ENCODE data around the gene MED26.

Gene MED26

GRCh38 chr19:16572332-16573211, 55.4 kb downstream of the MED26 start, which contains the start of gene SLC35E1 (continued):
- TF ChIP-seq ZNF223 (tag by site-specific recombination; IDR thresholded peaks at IDR 0.05), result no peak
- no peak for TF ChIP-seq MEIS1 (CRISPR knock-in tag; IDR thresholded peaks at IDR 0.05; ENCODE audit: borderline replicate concordance)
- no peak for TF ChIP-seq ZNF549 (tag by site-specific recombination; IDR thresholded peaks at IDR 0.05)
- TF ChIP-seq ZNF830 (tag by site-specific recombination; IDR thresholded peaks at IDR 0.05; ENCODE audit: low read depth), result no peak
- no peak for TF ChIP-seq TSHZ1 (tag by site-specific recombination; IDR thresholded peaks at IDR 0.05; ENCODE audit: borderline replicate concordance)
- TF ChIP-seq ZNF510 (tag by site-specific recombination; IDR thresholded peaks at IDR 0.05; ENCODE audit: insufficient replicate concordance), result no peak
- no peak for TF ChIP-seq ZFP37 (tag by site-specific recombination; IDR thresholded peaks at IDR 0.05)
- no peak for TF ChIP-seq ZNF202 (tag by site-specific recombination; IDR thresholded peaks at IDR 0.05; ENCODE audit: borderline replicate concordance)
- peak; percentile 78 for TF ChIP-seq ZBTB21 (tag by site-specific recombination; IDR thresholded peaks at IDR 0.05)
- no peak; the same call in 1 of the 2 replicates for TF ChIP-seq CTCF (tag by site-specific recombination; IDR thresholded peaks at IDR 0.05)
- TF ChIP-seq ZNF544 (tag by site-specific recombination; IDR thresholded peaks at IDR 0.05), result no peak
- TF ChIP-seq ZBTB10 (tag by site-specific recombination; IDR thresholded peaks at IDR 0.05), result no peak
- TF ChIP-seq ZSCAN4 (tag by site-specific recombination; IDR thresholded peaks at IDR 0.05), result no peak
- no peak for TF ChIP-seq ZNF623 (tag by site-specific recombination; IDR thresholded peaks at IDR 0.05)
- no peak for TF ChIP-seq MZF1 (tag by site-specific recombination; IDR thresholded peaks at IDR 0.05; ENCODE audit: borderline replicate concordance)
- peak; percentile 71 for TF ChIP-seq SP7 (tag by site-specific recombination; IDR thresholded peaks at IDR 0.05)
- no peak for TF ChIP-seq ZNF513 (tag by site-specific recombination; IDR thresholded peaks at IDR 0.05)
- no peak for TF ChIP-seq GLI2 (tag by site-specific recombination; IDR thresholded peaks at IDR 0.05; ENCODE audit: borderline replicate concordance, low read depth)
- TF ChIP-seq ZNF157 (tag by site-specific recombination; IDR thresholded peaks at IDR 0.05), result no peak
- TF ChIP-seq ZNF558 (tag by site-specific recombination; IDR thresholded peaks at IDR 0.05), result no peak
- no peak for TF ChIP-seq BCL6B (tag by site-specific recombination; IDR thresholded peaks at IDR 0.05)
- no peak for TF ChIP-seq ZNF660 (tag by site-specific recombination; IDR thresholded peaks at IDR 0.05)
- no peak for TF ChIP-seq ZNF354C (tag by site-specific recombination; IDR thresholded peaks at IDR 0.05; ENCODE audit: borderline replicate concordance, low read depth)
- no peak for TF ChIP-seq TCF7L2 (IDR thresholded peaks at IDR 0.05; ENCODE audit: borderline replicate concordance, low read depth, low read length)
- no peak for TF ChIP-seq ZSCAN5A (tag by site-specific recombination; IDR thresholded peaks at IDR 0.05)

Data from HEK293 (cell line).